IPS-NIHi7 (cell line): ENCODE results near the gene CIAO1.
A peak's percentile ranks its signal among the peaks of the same experiment; 100 is the strongest.
"Not testable (repeated sequence)": the region's sequence is repeated elsewhere in the genome, so short reads cannot be mapped to it uniquely, and the experiment has no call there.

Experiments used
- DNase-seq: peaks from one replicate; pipeline ENCODE4 v3.0.0; 2012; ENCODE audit warnings: mixed read lengths; ENCODE audit errors: extremely low spot score

CIAO1 gene

GRCh38 chr2:96249654-96250053, 16.4 kb upstream of the CIAO1 start:
- no peak for DNase-seq

- no peak for DNase-seq
Measured at GRCh38 chr2:96250188-96250587, 15.8 kb upstream of the CIAO1 start.

DNA sequence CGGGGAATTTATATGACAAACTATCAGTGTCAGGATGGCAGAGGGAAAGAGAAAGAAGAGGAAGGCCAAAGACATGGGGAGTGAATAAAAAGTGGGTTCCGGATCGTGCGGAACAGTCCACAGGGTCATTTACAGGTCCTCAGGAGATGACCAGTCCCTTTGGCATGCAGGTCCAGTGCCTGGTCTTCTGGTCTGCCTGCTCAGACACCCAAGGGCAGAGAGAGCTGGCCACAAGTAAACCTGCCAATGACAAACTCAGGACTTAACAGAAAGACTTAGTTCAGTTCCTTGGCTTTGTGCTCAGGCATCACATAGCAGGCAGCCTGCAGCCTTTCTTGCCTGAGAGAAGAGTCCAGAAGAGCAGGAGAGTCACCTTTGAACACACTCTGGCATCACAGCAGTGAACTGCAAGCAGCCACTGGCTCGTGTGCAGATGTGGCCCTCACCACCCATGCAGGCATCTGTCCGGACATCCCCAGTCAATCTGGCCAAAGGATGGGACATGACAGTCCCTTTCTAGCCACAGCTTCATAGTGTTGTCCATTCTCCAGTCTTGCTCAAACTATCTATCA, 14.2 kb upstream of the CIAO1 start:
- peak; percentile 58 for DNase-seq

GRCh38 chr2:96252526-96252925, 13.5 kb upstream of the CIAO1 start:
- no peak for DNase-seq

GRCh38 chr2:96253006-96253405, 13.0 kb upstream of the CIAO1 start:
- no peak for DNase-seq

DNA sequence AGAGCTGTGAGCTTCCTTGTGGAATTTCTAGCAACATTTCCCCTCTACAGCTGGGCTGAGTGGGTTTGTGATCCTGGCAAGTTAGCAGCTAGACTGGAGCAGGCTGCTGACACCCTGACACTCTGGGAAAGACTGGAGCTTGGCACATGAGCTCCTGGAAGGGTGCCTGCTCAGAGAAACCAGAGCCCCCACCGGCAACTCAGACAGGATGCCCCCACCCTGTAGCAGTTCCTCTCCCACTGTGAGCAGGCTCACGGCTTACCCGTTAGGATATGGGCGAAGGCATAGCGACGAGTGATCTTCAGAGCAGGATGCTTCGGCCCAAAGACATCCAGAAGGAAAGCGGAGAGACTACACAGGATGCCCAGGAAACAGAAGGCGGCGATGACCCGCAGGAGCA, 11.5 kb upstream of the CIAO1 start:
- DNase-seq: no peak

- no peak for DNase-seq
Measured at GRCh38 chr2:96256611-96257113, 9.4 kb upstream of the CIAO1 start.

DNA sequence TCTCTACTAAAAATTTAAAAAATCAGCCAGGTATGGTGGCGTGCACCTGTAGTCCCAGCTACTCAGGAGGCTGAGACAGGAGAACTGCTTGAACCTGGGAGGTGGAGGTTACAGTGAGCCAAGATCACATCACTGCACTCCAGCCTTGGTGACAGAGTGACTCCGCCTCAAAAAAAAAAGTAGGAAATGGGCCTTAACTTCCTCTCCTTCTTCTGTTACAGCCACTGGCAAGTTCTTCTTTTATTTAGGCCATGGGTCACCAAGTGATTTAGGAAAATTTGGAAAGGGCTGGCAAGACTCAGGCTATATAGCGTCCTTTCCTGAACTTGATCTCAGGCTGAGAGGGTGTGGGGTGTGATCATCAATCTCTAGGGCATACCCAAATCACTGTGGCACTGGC, 8.3 kb upstream of the CIAO1 start:
- DNase-seq: not testable (repeated sequence)

- no peak for DNase-seq
Measured at GRCh38 chr2:96258166-96259022, 7.6 kb upstream of the CIAO1 start.

DNA sequence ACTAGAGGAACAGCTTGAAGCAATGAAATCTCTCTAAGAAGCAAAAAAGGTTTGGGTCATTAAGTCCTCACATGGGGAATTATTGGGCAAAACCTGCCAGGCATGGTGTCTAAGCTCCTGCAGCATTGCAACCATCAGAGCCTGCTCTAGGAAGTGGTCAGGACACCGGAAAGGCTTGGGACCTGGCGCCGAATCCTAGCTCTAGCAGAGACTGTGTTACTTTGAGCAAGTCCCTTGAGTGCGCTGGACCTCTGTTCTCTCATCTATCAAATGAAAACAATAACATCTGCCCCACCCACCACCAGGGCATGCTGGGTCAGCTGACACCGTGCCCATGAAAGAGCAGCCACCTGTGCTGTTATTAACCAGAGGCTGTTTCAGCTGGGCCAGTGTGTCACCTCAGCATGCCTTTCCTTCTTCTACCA, 6.5 kb upstream of the CIAO1 start:
- DNase-seq: no peak

DNA sequence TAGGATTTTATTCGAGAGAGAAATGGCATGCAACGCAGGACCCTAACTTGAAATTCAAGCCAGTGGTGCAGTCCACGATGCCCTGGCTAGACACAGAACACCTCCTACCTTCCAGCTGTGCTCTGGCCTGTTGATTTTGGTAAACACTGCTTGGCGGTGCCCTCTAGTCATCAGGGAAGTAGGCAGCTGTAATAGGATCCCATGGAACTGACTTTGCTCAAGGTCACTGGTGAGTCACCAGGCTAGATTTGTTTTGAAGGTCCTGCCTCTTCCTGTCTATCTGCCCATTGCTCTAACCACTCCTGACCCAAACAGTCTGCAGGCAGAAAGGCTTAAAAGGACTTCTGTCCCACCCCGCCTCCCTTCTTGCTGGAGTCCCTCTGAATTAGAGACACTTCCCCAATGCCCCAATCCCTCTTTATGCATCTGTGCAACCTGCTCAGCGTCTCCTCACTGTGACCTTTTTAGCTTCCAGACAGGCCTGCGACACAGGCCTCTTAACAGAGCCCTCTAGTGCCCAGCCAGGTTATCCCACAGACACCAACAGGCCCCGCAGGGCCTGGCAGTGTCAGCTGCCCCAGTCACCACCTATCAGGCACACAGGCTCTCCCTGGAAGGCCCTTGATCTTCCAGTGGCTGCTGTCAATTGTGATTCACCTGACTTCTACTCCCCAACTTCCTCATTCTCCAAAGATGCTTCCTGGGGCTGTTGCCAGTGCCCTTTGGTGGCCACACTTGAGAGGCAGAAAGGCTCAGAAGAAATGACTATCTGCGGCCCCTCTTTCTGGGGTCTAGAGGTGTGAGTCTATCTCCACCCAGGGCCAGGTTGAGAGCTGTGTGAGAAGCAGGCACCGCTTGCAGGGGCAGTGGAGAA, 5.4 kb upstream of the CIAO1 start:
- peak; percentile 83 for DNase-seq

DNA sequence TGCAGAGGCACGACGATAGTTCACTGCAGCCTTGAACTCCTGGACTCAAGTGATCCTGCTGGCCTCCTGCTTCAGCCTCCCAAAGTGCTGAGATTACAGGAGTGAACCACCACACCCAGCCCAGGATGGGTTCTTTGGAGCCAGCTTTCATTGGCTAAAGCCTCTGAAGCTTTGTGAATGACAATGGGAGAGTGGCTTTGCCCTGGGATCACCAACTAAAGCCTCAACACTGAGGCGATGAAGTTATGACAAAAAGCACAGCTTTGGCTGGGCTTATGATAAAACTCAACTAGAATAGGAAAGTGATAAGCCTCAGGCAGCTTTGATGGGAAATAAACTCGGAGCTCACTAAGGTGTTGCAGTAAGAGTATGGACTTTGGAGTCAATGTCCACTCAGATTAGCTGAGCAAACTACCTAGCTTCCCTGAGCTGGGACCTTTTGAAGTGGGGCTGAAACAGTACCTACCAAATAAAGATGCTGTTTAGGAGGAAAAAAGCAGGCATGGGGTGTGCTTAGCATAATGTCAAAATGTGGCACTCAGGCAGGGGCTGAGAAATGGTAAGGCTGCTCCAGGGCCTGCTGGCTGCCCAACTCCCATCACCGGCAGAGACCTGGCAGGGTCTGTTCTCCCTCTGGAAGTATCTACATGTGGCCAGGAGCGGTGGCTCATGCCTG, 4.6 kb upstream of the CIAO1 start:
- no peak for DNase-seq

- DNase-seq: no peak
Measured at GRCh38 chr2:96262306-96262705, 3.7 kb upstream of the CIAO1 start.

DNA sequence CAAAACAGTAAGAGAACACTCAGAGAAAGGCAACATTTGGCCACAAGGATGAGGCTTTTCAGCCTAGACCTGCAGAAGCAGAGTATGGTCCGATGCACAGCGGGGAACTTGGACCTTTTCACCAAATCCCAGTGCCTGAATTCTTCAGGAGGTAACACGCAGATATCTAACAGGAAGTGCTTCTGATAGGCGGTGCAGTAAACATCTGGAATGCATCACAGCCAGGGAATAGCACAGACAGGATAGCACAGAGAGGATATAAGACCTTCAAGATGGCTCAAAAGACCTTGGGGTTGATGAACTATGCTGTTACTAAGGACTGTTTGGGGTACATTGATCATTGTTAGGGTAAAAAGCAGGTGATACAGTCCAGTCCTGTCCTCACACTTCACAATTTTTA, 1.9 kb upstream of the CIAO1 start:
- no peak for DNase-seq

DNA sequence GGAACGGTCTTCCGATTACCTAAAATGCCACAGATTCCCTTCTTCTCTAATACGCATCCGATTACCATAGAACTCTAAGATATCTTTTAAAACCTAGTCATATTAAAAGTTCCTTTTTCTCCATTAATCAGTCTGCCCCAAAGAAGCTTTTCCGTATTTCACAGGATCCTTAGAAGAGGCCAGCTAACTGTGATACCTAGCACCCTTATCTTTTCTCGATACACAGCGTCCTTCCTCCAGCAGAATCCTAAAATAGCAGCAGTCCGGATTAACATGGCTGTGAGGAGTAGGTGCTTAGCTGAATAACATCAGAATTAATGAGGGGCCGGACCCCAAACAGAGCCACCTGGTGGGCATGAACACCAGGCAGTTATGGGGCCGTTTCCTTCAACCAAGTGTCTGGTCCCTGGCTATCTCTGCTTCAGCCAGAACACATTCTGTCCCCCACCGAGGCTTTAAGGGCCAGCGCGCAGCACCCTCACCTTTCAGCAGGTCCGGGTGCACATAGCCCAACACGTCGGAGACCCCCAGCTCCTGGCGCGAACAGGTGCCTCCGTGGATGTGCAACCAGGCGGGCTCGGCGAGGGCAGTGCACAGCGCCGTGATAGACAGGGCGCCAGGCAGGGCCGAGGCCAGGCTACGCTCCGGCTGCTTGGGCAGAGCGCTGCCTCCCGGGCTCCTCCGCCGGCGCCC, 1.2 kb upstream of the CIAO1 start:
- DNase-seq: no peak

DNA sequence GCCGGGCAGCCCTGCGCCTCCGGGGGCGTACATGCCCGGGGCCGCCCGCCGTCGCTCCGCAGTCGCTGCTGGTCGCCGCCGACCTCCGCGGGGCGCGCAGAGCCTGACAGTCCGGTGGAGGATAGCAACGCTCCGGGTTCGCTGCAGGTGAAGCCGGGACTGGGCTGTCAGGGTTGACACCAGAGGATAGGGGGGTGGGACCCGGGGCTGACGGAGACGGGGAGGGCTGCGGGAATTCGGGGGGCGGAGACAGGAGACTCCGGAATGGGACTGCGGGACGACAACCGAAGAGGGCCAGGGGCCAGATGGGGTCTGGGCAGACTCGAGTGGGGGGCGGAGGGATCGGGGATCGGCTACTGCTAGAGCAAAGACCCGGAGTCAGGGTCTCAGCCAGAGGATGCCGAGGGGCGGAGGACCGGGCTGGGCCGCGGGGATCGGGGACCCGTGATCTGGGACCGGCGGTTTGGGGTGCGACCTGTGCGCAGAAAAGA, 631 bp upstream of the CIAO1 start:
- DNase-seq: peak; percentile 64

DNA sequence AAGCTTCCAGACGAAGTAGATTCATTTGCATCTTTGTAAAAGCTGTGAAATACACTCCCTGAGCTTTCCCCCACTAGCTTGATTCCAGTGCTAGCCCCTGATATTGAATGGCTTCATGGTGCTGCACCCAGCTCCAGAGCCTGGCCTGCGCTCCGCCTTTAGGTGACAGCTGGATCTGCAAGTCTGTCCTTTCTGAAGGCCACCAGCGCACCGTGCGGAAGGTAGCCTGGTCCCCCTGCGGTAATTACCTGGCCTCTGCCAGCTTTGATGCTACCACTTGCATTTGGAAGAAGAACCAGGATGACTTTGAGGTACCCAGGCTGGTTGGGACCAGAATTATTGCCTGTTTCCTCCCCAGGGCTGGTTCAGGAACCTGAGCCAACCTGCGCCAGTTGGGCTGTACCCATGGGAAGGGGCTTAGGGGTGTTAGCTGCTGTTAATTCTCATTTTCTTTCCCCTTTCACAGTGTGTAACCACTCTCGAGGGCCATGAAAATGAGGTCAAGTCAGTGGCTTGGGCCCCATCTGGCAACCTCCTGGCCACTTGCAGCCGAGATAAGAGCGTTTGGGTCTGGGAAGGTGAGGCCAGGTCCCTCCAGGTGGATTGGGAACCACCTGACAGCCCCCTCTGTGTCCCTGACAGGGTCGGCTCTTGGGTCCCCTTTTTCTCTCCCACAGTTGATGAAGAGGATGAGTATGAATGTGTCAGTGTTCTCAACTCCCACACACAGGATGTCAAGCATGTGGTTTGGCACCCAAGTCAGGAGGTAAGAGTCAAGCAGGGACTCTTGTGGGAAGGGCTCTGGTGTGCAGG, 1.3 kb downstream of the CIAO1 start:
- DNase-seq: peak; percentile 61

GRCh38 chr2:96271995-96272394, 6.0 kb downstream of the CIAO1 start:
- DNase-seq: no peak

- DNase-seq: no peak
Measured at GRCh38 chr2:96273763-96274162, 7.7 kb downstream of the CIAO1 start.
